PC-9 (cell line): Measurements from ENCODE around the gene IRF7. TPM values are rescaled to one million over a fixed set of nuclear protein-coding genes. Genes with fewer than 3 reads are reported as not detected.

Experiments used
- BruUV-seq: library from RNA; stranded (reverse); fragments of 400-500 nt; replicated peaks from 2 replicates; lab custom pipeline; 2021; lab: Mats Ljungman, UMichigan
- CTCF ChIA-PET: fragments of 300-600 bp; sonication (Branson Sonifier 250); formaldehyde crosslinking; loops from one replicate; lab custom pipeline; 2022; ENCODE audit warnings: antibody characterized with exemption; lab: Charles Lee
- POLR2A ChIA-PET: fragments of 300-600 bp; sonication (Branson Sonifier 250); formaldehyde crosslinking; loops from one replicate; lab custom pipeline; 2022; ENCODE audit warnings: antibody characterized with exemption; ENCODE audit not compliant: unreplicated experiment; lab: Charles Lee
- DNase-seq, 2 experiments: peaks; one replicate each; pipeline versions ENCODE4 v3.0.0 to v3.0.0-alpha.2; 2015 to 2022; ENCODE audit warnings: mixed read lengths in 1 of 2
- H2AFZ ChIP-seq: fragments of 200-600 bp; sonication (generic); 2 replicates; pipeline ENCODE4 v1.8.1; 2017; ENCODE audit warnings: antibody characterized with exemption
- H3F3A ChIP-seq: fragments of 200-600 bp; sonication (generic); 2 replicates; pipeline ENCODE4 v1.8.1; 2017; ENCODE audit warnings: antibody characterized with exemption, mild to moderate bottlenecking, low read depth; ENCODE audit not compliant: insufficient read depth
- H3K27ac ChIP-seq: fragments of 200-600 bp; sonication (generic); 2 replicates; pipeline ENCODE4 v1.6.1; 2016; ENCODE audit warnings: mixed run types
- H3K27me3 ChIP-seq: fragments of 200-600 bp; sonication (generic); 2 replicates; pipeline ENCODE4 v1.6.1; 2016; ENCODE audit warnings: low read depth, mixed run types; ENCODE audit not compliant: insufficient read depth
- H3K36me3 ChIP-seq: fragments of 200-600 bp; sonication (generic); 2 replicates; pipeline ENCODE4 v1.6.1; 2016; ENCODE audit warnings: low read depth, mixed run types
- H3K4me1 ChIP-seq: fragments of 200-600 bp; sonication (generic); replicated peaks from 2 replicates; pipeline ENCODE4 v1.6.1; 2016; ENCODE audit warnings: mixed run types; ENCODE audit not compliant: insufficient read depth
- H3K4me2 ChIP-seq: fragments of 200-600 bp; sonication (generic); 2 replicates; pipeline ENCODE4 v1.6.1; 2017; ENCODE audit warnings: mixed run types
- H3K4me3 ChIP-seq: fragments of 200-600 bp; sonication (generic); 2 replicates; pipeline ENCODE4 v1.6.1; 2016; ENCODE audit warnings: mixed run types
- H3K79me2 ChIP-seq: fragments of 200-600 bp; sonication (generic); 2 replicates; pipeline ENCODE4 v1.6.1; 2017; ENCODE audit warnings: low read depth, mixed run types
- H3K9me2 ChIP-seq: fragments of 200-600 bp; sonication (generic); 2 replicates; pipeline ENCODE4 v1.8.1; 2017; ENCODE audit warnings: mild to moderate bottlenecking; ENCODE audit not compliant: insufficient read depth
- H3K9me3 ChIP-seq: fragments of 200-600 bp; sonication (generic); 2 replicates; pipeline ENCODE4 v1.8.1; 2016; ENCODE audit warnings: low read depth; ENCODE audit not compliant: insufficient read depth
- H4K20me1 ChIP-seq: fragments of 200-600 bp; sonication (generic); 2 replicates; pipeline ENCODE4 v1.8.1; 2017; ENCODE audit not compliant: insufficient read depth
- EZH2 ChIP-seq: fragments of 200-600 bp; sonication (generic); IDR thresholded peaks from 2 replicates; pipeline ENCODE4 v1.8.0; 2017; ENCODE audit warnings: antibody characterized with exemption, low read depth
- intact Hi-C: fragments of 100-400 bp; cut with micrococcal nuclease; formaldehyde crosslinking; loops from one replicate; pipeline ENCODE4 v1.10.0; 2022; ENCODE audit not compliant: unreplicated experiment
- total RNA-seq: library from RNA; stranded (reverse); gene quantifications from 2 replicates; pipeline ENCODE4 v1.2.3, GENCODE V29; 2021
- TF ChIP-seq, protein P1 (sequence below): fragments of 200-600 bp; sonication (generic); conservative IDR thresholded peaks from 2 replicates; pipeline ENCODE4 v1.6.1; 2017; ENCODE audit warnings: mixed run types, antibody characterized with exemption, mild to moderate bottlenecking, moderate library complexity

The IRF7 gene
- total RNA-seq, 1 experiment from 2014 or later: 10.7 TPM

DNA sequence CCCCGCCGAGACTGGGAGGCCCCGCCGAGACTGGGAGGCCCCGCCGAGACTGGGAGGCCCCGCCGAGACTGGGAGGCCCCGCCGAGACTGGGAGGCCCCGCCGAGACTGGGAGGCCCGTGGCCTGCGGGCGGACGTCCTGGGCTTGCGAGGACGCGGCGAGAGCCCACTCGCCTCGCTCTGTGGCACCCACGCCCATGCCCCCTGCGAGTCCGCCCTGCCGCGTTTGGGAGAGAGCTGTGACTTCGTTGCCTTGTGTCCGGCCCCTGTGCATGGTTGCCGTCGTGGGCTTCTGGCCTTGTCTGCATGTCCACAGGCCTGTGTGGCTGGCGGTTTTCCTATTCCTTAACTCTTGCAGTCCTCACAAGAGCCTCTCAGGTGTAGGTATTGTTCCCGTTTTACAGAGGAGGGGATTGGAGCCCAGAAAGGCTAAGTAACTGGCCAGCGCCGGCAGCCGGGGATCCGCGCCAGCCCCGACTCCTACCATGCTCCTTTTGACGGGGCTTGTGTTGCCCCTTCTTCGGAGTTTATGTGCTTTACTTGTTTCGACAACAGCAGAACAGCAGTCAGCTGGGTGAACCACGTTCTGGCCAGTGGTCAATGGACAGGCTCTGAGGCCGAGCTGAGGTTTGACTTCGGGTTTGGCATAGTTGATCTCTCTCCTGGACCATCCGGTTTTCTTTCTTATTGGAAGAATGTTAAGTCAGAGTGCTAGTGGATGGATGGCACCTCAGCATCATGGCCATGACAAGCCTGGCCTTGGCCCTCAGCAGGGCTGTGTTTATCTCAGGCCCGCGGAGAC lies 38.7 kb downstream of the IRF7 start:
- peak overlapping the region; percentile 79 for H3K4me3 ChIP-seq
- no TSS peak for BruUV-seq
- no peak for DNase-seq
- TF ChIP-seq EZH2: no peak
- TF ChIP-seq, protein P1, sequence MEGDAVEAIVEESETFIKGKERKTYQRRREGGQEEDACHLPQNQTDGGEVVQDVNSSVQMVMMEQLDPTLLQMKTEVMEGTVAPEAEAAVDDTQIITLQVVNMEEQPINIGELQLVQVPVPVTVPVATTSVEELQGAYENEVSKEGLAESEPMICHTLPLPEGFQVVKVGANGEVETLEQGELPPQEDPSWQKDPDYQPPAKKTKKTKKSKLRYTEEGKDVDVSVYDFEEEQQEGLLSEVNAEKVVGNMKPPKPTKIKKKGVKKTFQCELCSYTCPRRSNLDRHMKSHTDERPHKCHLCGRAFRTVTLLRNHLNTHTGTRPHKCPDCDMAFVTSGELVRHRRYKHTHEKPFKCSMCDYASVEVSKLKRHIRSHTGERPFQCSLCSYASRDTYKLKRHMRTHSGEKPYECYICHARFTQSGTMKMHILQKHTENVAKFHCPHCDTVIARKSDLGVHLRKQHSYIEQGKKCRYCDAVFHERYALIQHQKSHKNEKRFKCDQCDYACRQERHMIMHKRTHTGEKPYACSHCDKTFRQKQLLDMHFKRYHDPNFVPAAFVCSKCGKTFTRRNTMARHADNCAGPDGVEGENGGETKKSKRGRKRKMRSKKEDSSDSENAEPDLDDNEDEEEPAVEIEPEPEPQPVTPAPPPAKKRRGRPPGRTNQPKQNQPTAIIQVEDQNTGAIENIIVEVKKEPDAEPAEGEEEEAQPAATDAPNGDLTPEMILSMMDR: no peak
- H4K20me1 ChIP-seq: peaks cover 47% of the 10 kb centered on the region
- H3K79me2 ChIP-seq: peaks cover 53% of the 10 kb centered on the region
- H3K4me2 ChIP-seq: peak overlapping the region; percentile 85
- H3K9me2 ChIP-seq: no peaks in the 10 kb centered on the region
- H3F3A ChIP-seq: no peaks in the 10 kb centered on the region
- peaks cover 16% of the 10 kb centered on the region for H3K4me1 ChIP-seq
- ChIA-PET CTCF (no interaction called here), POLR2A (no interaction called here)
- H3K27me3 ChIP-seq: no peaks in the 10 kb centered on the region
- intact Hi-C loops: no loop called here
- H3K27ac ChIP-seq: no peak overlapping the region
- no peaks in the 10 kb centered on the region; the same call in 1 of the 2 replicates for H3K36me3 ChIP-seq
- H2AFZ ChIP-seq: no peak overlapping the region
- H3K9me3 ChIP-seq: no peaks in the 10 kb centered on the region

DNA sequence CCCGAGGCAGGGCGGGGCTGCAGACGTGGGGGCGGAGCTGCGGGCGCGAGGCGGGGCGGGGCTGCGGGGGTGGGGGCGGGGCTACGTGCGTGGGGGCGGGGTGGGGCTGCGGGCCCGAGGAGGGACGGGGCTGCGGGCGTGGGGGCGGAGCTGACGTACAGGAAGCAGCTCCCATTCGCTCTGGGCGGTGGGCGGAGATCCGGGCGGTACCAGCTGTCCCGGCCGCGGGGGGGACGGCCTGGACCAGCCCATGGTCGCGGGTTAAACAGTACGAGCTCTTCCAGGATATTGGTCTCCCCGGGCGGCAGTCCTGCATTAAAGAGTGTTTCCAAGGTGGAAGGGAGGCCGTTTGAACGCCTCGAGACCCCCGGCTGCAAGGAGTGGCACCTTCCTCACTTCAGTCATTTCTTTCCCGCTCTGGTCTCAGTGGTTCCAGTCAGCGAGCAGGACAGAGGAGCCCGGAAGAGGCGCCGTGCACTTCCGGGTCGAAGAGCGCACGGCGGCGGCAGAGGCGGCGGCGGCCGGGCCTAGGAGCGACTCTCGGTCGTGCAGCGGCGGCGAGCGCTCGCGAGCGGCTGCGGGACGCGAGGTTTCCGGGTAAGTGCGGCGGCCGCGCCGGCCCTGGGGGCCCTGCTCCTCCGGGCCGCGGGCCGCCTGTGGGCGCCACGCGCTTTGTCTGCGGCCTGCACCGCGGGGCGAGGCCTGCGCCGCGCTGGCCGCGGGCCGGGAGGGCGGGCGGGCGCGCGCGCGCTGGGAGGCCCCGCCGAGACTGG lies 39.6 kb downstream of the IRF7 start, which contains the start of gene PHRF1:
Gene PHRF1, plus strand, starts transcription at position 475 of the 773 bp plus-strand sequence. CDS start 5,043 bp downstream, outside the sequence.
- POLR2A ChIA-PET: interaction anchor here (0.6 to 1.1 kb wide), 4 partner anchors 15 to 369 kb away, joined by 3 to 6 read pairs (median 4); partner anchors contain the start of gene BET1L
- H2AFZ ChIP-seq: peak within 1 kb of the TSS; percentile 84

More for the DNA sequence above, 39.6 kb downstream of the IRF7 start, which contains the start of gene PHRF1:
- Histone ChIP-seq H3K4me1 (peaks cover 16% of the 10 kb centered on the region), H3K27ac (peak within 1 kb of the TSS; percentile 61; the same call in 1 of the 2 replicates), H3K9me2 (no peaks in the 10 kb centered on the region), H3K9me3 (no peaks in the 10 kb centered on the region), H3K4me2 (peak within 1 kb of the TSS; percentile 85), H3K79me2 (peaks cover 45% of the 10 kb centered on the region), H3K27me3 (no peaks in the 10 kb centered on the region), H3K36me3 (no peaks in the 10 kb centered on the region; the same call in 1 of the 2 replicates), H3F3A (no peaks in the 10 kb centered on the region), H3K4me3 (peak within 1 kb of the TSS; percentile 79), H4K20me1 (peaks cover 40% of the 10 kb centered on the region)
- peak; percentile 67 to 88 for DNase-seq
- CTCF ChIA-PET: interaction anchor here (0.6 kb wide), 1 partner anchor 42 kb away, joined by 3 read pairs; no protein-coding TSS in a partner anchor
- no TSS peak for BruUV-seq
- no peak for TF ChIP-seq EZH2
- TF ChIP-seq, protein P1: no peak
- intact Hi-C loops: no loop called here
